Body of pancreas (tissue), 4 donors: ENCODE measurements around the gene PRDM8.

Experiments used
- POLR2A ChIP-seq, 3 donors: fragments of 450-650 bp; IDR thresholded peaks; one replicate each; pipeline ENCODE4 v1.6.1; 2016; ENCODE audit warnings: antibody characterized with exemption in 3 of 3, mild to moderate bottlenecking in 2 of 3
- TF ChIP-seq, protein P1 (sequence below), 7 experiments: fragments of 450-650 bp in 4 of 7; fragments of 200-600 bp in 3 of 7; sonication (generic) in 3 of 7; IDR thresholded peaks; one replicate each; pipeline ENCODE4 v1.5.1; 2016 to 2019; ENCODE audit warnings: antibody characterized with exemption in 7 of 7

DNA sequence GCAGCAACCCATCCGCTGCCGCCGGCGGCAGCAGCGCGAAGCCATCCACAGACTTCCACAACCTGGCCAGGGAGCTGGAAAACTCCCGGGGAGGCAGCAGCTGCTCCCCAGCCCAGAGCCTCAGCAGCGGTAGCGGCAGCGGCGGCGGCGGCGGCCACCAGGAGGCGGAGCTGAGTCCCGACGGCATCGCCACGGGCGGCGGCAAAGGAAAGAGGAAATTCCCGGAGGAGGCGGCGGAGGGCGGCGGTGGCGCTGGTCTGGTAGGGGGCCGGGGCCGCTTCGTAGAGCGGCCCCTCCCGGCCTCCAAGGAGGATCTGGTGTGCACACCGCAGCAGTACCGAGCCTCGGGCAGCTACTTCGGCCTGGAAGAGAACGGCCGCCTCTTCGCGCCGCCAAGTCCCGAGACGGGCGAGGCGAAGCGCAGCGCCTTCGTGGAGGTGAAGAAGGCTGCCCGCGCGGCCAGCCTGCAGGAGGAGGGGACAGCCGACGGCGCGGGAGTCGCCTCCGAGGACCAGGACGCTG lies 4.9 kb downstream of the PRDM8 start:
- TF ChIP-seq, protein P1, sequence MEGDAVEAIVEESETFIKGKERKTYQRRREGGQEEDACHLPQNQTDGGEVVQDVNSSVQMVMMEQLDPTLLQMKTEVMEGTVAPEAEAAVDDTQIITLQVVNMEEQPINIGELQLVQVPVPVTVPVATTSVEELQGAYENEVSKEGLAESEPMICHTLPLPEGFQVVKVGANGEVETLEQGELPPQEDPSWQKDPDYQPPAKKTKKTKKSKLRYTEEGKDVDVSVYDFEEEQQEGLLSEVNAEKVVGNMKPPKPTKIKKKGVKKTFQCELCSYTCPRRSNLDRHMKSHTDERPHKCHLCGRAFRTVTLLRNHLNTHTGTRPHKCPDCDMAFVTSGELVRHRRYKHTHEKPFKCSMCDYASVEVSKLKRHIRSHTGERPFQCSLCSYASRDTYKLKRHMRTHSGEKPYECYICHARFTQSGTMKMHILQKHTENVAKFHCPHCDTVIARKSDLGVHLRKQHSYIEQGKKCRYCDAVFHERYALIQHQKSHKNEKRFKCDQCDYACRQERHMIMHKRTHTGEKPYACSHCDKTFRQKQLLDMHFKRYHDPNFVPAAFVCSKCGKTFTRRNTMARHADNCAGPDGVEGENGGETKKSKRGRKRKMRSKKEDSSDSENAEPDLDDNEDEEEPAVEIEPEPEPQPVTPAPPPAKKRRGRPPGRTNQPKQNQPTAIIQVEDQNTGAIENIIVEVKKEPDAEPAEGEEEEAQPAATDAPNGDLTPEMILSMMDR (IDR thresholded peaks at IDR 0.05) = peak; percentile 85 to 93 (median 88)
- peak in 2 of 3 donors; percentile 47 to 64 for TF ChIP-seq POLR2A (IDR thresholded peaks at IDR 0.05)
